HG02943 (cell line): ENCODE results near the gene FSD1L.
A peak's percentile ranks its signal among the peaks of the same experiment; 100 is the strongest.

Source experiments
- ATAC-seq: cut with Tn5 transposase; IDR thresholded peaks from one replicate; pipeline ENCODE4 v1.9.1; 2021; ENCODE audit warnings: mild to moderate bottlenecking, low read depth, moderate library complexity; ENCODE audit not compliant: unreplicated experiment

Gene FSD1L

DNA sequence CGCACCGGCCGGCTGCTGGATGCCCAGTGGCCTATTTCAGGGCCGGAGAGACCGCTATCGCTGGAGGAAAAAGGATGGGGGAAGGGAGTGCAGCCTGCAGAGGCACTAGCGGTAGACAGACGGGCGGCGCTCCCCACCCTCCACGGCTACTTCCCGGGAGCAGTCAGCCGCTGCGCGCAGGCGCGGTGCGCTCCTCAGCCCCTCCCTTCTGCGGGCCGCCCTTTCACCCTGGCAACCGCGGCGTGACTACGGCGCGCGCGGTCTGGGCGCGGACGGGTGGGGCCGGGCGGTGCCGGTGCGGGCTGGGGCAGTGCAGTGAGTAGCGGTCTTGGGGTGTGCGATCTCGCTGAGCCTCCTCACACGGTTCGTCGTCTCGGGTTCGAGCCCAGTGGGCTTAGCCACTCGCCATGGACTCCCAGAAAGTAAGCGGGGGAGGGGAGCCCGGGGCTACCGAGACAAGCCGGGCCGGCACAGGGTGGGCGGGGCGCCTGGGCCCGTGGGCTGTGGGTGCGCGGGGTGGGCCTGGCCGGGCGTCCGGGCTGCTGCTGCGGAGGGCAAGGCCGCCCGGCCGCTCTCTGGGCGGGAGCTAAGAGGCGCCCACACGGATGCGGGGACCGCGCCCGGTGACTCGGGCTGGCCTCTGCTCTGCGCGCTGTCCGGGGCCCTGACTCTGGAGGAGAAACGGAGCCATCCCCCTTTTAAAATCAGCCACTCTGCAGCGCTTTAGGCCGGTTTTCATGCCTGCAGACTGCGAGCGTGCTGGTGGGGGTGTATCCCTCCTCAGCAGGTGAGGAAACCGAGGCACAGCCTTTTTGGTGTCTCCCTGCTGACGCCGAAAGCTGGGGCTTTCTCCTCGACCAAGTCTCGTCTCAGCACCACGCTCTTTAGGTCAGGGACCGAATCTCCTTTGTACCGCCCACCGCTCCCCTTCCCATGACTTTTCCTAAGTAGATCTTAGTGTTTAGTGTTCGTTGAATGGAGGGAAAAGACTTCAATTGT lies at the start of gene FSD1L:
FSD1L (plus strand) TSS at position 221 of the 999 bp plus-strand sequence; CDS start at position 408, 187 bp downstream.
- ATAC-seq = peak; percentile 90

DNA sequence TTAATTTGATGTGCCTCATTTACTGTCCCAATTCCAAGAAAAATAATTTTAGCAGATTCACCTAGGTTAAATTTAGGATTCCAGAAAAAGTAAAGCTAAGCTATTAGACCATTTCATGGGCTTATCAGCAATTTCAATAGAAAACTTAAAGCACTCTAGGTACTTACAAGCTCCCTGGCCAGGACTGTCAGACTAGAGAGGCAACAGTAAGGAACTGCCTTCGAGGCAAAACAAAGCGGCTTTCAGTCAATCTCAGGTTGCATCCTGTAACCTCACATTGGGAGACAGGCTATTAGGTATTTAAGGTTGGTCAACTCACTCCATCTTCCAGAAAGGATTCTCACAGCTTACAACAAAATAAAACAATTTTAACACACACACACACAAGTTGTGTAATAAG lies 48.7 kb upstream of the FSD1L start:
- no peak for ATAC-seq

DNA sequence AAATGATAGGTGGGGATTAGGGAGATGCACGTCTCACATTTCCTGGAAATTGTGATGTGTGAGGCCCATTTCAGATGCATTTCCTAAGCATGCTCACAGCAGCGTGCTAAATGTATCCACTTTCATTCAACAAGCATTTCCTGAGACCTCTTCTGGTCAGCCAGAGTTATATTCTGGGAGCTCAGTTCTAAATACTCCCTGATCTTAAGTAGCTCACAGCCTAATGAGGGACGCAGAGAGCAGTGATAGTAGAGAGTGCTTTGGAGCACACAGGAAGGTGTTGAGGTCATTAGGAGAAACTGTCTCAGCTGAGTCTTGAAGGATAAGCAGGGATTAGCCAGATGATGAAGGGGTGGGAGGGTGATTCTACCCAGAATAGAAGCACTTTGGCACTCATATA lies 46.2 kb upstream of the FSD1L start:
- ATAC-seq = no peak

DNA sequence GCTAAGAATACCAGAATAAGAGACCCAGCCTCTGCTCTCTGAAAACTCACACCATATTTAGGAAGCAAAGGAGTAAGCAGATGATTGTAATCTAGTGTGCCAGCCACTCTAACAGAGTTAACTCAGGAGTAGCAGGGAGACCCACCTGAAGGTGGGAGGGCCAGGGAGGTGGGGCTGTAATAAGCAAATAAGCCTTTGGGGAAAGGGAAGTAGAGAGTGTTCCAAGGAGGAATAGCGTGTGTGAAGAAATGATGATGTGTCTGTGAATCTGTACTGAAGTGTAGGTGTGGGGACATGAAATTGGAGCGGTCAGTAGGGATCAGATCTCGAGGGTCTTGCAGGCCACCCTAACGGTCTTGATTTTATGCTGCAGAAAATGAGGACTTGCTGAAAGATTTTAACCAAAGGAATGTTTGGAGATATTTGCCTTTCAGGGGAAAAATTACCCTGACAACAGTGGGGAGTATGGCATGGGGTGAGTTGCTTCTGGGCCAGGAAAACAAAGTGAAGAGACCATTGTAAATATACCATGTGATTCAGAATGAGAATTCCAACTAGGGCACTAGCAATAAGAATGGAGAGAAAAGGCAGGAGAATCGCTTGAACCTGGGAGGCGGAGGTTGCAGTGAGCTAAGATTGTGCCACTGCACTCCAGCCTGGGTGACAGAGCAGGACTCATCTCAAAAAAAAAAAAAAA lies 44.1 kb upstream of the FSD1L start:
- no peak for ATAC-seq

DNA sequence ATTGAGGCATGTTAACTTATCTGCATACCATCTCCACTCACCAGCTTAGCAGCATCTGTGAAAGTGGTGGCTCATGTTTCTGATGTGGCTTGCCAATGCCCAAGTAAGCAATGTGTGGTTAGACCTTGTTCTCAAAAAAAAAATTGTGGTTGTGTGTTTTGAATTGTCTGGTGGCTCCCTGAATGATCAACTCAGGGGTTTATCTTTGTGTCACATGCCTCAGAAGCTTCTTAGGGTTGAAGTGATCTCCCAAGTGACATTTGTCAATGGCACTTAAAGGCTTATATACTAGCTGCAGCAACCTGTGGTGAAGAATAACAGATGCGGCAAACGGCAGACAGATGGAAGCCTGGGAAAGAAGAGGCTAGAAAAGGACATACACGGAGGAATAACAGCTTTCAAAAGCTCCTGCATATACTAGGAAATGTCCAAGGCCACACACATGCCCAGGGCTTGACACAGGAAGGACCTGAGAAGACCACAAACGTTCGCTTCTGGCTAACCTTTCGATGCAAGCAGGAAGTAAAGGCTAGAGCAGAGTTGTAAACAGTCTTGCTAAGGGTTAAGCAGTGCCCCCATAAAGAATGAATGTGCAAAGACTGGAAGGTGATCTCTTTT lies 42.2 kb upstream of the FSD1L start:
- peak; percentile 97 for ATAC-seq

DNA sequence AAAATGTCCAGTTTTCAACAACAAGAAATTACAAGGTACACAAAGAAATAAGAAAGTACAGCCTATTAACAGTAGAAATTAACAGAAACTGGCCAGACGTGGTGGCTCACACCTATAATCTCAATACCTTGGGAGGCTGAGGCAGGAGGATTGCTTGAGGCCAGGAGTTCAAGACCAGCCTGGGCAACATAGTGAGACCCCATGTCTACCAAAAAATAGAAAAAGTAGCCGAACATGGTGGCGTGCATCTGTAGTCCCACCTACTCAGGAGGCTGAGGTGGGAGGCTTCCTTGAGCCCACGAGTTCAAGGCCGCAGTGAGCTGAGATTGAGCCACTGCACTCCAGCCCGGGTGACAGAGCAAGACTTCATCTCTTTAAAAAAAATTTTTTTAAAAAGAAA lies 41.5 kb upstream of the FSD1L start:
- no peak for ATAC-seq

DNA sequence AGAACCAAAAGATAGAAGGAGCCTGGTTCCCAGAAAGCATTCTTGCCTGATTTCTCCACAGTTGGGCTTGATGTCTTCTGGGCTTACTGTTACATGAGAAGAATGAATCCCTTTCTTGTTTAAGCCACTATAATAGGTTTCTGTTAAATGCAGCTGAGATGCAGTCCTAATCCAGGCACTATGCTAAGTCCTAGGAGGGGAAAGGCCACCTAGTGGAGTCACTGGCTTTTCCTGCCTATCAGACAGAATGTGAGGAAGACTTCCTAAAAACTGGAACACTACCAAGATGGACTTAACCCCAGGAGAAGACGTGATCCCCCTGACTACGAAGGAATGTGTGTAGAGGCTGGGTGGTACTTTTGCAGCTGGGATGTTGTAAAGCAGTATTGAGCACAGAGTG lies 34.3 kb upstream of the FSD1L start:
- ATAC-seq = no peak

DNA sequence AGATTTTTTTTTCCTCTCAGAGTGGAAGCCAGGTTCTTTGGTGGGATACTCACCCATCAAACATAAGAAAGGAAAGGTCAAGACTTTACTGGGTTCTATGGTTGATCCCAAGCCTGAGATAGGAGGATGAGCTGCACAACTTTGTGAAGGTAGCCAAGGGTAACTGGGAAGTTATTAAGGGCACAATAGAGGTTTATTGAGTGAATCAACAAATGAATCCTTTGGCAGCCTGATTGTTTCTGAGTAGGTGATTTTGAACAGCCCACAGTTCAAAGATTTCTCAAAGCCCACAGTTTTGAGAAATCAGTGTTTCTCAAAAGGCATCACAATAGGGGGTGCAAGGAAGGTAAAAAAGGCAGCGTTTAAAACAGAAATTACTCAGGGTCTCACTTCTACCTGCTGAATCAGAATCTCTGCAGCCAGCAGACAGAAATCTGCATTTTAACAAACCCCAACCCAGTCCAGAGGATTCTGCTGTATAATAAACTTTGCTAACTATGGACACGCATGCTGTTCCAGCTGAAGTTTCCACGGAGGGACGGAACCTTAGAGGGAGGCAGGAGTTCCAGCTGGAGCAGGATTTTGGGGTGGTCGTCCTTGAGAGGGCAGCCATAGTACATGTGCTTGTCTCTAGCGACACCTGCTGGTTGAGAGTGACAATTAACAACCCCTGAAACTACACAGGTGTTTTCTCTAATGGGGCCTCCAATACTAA lies 32.7 kb upstream of the FSD1L start:
- ATAC-seq = peak; percentile 73

DNA sequence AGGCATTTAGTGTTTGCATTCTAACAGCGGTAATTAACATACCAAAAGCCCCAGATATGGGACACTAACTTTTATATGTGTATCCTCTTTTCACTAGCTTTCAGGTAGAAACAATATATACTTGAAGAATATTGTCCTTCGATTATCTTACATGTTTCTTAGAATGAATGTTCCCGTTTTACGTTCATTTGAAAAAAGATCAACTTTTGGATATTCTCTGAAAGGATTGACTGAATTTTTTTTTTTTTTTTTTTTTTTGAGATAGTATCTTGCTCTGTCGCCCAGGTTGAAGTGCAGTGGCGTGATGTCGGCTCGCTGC lies 32.2 kb upstream of the FSD1L start:
- ATAC-seq = no peak

DNA sequence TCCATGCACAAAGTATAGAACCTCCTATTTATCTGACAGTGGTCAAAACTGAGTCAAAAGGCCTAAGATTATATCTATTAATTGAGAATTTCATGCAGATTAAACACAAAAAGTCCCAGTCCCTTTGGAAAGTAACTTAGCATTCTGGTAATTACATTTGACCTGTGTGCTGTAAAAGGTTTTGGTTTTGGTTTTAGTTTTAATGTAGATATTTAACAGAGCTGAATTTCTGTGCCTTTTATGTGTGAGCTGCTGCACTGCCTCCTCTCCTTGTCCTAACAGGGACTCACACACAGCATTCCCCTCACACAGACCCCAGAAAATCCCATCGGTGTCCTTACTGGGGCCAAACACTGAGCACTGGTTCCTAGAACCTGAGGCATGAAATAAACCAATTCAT lies 31.0 kb upstream of the FSD1L start:
- ATAC-seq = peak; percentile 63

DNA sequence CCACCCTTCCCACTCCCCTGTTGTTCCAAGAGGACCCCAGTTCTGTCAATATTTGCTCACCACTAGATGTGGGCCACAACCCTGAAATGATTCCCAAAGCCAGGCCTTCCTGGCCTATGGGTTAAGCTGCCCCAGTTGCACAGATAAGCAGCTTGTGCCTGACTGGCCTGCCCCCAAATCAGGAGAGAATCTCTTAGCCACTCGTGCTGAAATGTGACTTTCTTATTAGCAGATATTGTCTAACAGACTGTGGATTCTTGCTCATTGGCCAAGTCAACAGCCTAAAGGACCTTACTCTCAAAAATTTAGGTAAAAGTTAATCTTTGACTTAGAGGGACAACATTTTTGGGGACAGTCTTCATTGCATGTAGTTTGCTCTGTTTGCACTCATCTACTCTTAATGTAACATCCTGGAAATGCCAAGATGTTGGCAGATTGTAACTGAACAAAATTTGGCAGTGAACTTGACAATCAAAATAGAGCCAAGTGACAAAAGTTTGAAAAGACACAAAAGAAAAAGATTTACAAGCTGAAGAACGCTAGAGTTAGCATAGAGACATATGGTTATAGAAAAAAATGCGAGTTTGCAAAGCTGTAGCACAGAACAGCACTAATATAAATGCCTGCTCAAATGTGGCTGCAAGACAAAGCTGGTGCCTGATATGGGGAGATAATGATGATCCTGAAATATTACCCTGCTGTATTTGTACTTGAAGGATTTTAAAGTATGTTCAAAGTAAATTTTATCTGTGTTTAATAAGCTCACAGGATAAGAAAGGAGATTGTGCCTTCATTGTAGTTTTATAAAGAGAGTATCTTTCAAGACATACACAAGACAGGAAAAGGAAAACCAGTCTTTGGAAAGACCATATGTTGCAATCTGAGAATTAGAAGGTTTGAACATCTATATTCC lies 29.0 kb upstream of the FSD1L start:
- no peak for ATAC-seq

DNA sequence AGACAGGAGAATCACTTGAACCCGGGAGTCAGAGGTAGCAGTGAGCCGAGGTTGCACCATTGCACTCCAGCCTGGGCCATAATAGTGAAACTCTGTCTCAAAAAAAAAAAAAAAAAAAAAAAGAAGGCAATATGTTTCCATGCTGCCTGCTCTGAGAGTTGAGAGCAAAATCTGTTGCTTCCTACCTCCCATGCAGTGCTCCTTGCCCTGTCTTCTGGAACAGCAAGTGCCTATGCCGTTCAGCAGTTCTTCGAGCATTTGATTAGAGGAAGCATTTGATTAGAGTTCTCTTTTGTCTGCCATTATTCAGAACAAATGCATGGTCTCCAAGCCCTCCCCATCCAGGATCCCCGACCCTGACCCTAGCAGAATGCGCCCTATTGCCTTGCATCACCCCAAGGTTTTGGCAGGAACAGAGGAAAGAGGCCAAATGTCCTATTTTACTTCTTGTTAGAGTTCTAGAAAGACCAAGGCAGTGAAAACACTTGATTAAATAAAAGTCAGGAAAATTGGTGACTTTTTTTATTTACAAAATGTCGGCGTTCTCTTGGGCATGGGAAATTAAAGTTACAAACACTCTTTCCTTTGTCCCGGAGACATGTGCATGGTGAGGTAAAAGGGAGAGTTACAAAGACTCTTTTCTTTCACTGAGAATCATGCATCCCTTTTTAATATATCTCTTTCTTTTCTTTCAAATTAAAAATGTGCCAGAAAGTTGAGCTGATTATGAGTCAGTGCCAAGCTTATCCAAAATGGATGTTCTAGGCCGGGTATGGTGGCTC lies 27.8 kb upstream of the FSD1L start:
- no peak for ATAC-seq

DNA sequence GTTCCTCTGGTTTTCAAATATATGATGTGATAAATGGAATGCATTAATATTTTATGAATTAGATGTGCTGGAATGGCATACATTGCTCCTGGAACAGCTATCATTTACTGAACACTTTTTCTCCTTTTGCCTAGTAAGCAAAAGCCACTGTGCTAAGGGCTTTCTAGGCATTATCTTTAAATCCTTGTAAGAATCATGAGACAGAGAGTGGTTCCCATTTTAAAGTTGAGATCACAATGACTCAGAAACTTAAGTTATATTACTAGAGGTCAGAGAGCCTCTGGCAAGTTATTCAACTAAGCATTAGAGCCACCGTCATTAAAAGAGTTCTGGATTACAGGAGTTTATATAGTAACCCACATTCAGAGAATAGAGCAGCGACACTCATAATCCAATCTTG lies 26.7 kb upstream of the FSD1L start:
- ATAC-seq = no peak

DNA sequence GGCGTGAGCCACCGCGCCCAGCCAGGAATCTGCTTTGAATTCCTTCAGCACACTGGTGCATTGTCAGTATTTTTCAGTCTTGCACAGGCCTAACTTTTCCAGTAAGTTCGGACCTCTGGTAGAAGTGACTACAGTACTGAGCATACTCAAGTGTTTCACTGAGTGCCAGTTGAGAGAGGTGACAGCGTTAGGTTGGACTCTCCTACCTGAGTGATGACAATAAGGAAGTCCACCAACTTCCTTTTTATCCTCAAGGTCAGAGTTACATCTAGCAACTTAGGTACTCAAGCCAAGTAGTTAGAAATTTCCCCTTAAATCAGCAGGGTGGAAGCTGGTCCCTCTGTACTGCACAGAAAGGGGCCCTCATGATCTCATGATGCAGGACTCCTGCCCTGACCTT lies 26.0 kb upstream of the FSD1L start:
- no peak for ATAC-seq

DNA sequence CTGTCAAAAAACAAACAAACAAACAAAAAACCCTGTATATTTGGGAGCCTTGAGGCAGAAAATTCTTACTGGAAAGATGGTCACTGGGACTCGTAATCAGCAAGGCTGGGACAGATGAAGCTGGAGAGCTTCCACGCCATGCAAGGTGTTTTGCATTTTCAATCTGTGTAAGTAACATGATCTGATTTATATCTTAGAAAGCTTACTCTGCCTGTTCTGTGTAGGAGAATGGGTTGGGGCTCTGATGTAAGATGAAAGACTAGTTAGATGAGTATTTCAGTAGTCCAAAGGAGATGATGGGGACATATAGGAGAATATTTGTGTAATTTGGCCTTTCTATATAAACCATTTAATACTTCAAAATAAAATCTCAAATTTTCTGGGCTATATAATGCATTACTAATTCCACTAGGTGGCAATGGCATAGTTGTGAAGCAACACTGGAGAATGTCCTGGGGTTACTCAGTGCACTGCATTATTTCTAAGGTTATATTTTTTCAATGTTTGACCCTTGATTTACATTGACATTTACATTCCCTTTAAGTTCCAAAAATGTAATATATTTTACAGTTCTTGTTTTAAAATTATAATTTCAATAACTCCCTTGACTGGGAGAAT lies 21.9 kb upstream of the FSD1L start:
- no peak for ATAC-seq

DNA sequence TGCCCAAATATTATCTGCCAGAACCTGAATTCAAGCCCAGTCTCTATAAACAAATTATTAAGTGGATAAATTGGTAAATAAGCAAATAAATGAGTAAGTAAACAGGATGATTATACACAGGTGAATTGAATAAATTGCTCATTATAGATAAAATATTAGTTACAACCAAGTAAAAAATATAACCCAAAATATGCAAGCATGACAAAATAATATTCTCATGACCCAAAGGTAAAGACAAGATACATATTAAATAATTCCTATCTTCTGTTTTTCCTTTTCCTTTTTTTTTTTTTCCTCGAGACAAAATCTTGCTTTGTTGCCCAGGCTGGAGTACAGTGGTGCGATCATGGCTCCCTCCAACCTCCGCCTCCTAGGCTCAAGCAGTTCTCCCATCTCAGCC lies 21.2 kb upstream of the FSD1L start:
- ATAC-seq = no peak

DNA sequence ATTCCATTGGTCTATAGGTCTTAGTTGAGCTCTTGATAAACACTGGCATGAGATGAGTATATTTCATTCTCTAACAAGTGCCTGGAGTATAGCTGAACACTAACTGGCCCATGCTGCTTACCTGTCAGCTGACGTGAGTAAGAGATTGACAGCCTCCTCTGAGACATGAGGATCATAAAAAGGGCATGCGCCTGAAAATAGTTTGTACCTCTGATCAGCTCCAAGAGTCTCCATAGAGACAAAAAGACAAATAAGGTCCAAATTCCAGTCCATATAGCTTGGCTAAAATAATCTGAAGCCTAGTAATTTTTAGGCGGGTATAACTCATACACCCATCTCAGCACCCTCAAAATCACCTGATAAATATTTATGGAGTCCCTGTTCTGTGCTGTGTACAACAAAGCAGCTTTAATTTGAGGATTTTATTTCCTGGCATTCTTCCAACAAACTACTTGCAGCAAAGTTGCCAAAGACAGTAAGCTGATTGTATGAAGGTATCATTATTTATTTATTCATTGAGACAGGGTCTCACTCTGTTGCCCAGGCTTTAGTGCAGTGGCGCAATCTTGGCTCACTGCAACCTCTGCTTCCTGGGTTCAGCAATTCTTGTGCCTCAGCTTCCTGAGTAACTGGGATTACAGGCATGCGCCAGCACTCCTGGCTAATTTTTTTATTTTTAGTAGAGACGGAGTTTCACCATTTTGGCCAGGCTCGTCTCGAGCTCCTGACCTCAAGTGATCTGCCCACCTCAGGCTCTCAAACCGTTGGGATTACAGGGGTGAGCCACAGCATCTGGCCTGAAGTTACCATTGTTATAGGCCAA lies 16.2 kb upstream of the FSD1L start:
- no peak for ATAC-seq
